Endometrial microvascular endothelial cells (primary cell): ENCODE data around the gene BLCAP. TPM values are rescaled to one million over a fixed set of nuclear protein-coding genes. Genes with fewer than 3 reads are reported as not detected.

Experiments used
- in situ Hi-C: cut with HindIII; loops from 2 replicates; pipeline ENCODE4 v1.10.0; 2017; ENCODE audit warnings: low sequenced_read_pairs, low pct_unique_long_range_greater_than_20kb; ENCODE audit errors: inconsistent ontology term
- total RNA-seq: library from RNA; depleted of rRNA; stranded (reverse); fragments of >200 nt; gene quantifications from one replicate; pipeline ENCODE4 v1.2.3, GENCODE V29; 2015; ENCODE audit errors: inconsistent ontology term

Gene BLCAP
- total RNA-seq, 1 donor from 2014 or later = 64.0 TPM

DNA sequence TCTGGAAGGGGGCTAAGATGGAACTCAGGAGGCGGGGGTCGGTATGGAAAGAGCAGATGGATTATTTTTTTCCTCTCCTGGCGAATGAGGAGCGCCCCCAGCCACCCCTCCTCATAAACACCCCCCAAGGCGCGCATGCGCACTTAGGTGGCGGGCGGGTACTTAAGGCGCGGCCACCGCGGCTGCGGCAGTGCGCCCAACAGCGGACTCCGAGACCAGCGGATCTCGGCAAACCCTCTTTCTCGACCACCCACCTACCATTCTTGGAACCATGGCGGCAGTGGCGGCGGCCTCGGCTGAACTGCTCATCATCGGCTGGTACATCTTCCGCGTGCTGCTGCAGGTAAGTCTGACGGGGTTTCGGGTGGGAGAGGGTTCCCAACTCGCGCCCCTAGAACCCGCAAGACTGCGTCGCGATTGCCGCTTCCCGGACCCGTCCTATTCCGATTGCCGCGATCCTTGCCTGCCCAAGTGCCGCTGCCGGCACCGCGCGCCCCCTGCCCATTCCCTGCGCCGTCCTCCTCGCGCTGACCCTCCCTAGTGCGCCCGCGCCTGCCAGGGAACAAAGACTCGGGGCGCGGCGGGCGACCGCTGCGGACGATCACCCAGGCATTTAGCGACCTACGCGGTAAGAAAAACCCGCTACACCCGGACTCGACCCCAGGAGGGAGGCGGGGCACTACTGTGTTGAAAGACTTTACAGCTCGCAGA, 6.5 kb downstream of the BLCAP start, which contains the start of gene NNAT:
Gene NNAT (plus strand): TSS at position 190 of the 711 bp plus-strand sequence. CDS start 82 bp downstream, at position 272.
- in situ Hi-C loops = loop anchor here (25.0 kb wide), 1 partner anchor 259 kb away; the partner anchor contains the start of gene GHRH

DNA sequence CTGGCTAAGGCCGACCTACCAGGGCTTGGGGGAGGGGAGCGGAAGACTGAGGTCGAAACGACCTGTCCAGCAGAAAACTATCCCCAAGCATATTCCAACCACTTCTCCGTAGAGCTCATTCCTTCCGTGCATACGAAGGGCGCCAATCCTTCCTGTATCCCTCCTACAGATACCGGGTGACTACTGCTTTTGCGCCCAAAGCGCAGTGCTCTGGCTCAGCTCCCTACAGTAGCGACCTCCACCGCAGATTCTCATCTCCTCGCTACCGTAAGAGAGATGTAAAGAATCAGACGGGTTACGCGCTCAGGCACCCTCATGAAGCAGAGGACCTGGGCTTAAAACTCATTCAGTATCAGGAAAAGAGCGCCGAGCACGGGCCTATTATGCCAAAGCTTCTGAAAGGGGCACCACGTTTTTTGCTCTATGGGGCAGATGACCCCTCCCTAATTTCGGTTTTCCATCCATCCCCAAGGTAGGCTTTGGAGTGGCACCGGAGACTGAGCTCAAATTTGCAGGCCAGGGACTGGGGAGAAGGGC, 7.2 kb downstream of the BLCAP start:
- in situ Hi-C loops = loop anchor here (25.0 kb wide), 1 partner anchor 258 kb away; the partner anchor contains the start of gene GHRH

DNA sequence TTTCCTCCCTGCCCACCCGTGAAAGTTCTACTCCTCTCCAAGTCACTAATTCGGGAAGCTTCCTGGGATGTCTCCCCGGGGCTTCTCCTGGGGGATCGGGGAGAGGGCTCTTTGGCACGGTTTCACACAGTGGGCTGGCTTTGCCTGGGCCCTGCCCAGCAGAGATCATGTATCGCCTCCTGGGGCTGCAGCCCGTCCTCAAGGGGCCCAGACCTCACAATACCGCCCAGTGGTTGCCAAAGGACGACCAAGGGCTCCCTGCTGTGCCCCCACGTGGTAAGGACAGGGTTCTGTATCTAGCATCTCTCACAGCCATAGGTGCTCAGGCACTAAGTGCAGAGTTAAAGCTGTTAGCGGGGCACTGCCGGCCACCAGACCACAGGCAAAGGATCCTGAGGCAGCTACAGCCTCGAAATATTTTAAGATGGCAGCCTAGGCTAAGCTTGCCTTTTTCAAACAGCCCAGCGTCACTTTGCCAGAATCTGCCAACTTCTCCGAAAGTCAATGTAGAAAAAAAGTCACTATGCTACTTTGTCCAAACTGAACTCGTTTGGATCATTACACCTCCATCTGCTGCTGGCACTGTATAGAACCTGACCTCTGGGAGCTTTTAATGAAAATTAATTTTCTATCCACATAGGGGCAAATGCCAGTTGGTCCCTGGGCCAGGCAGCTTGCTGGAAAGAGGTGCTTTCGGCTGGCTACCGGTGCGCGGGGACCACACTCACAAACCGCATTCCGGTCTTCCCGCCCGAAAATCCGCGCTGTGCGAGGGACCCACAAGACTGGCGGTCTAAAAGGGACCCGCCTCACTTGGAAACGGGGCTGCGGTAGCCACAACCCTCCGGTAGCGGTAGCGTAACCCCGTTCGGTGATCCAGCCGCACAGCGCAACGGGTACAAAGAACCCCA, 7.9 kb downstream of the BLCAP start:
- in situ Hi-C loops = loop anchor here (25.0 kb wide), 1 partner anchor 257 kb away; the partner anchor contains the start of gene GHRH

DNA sequence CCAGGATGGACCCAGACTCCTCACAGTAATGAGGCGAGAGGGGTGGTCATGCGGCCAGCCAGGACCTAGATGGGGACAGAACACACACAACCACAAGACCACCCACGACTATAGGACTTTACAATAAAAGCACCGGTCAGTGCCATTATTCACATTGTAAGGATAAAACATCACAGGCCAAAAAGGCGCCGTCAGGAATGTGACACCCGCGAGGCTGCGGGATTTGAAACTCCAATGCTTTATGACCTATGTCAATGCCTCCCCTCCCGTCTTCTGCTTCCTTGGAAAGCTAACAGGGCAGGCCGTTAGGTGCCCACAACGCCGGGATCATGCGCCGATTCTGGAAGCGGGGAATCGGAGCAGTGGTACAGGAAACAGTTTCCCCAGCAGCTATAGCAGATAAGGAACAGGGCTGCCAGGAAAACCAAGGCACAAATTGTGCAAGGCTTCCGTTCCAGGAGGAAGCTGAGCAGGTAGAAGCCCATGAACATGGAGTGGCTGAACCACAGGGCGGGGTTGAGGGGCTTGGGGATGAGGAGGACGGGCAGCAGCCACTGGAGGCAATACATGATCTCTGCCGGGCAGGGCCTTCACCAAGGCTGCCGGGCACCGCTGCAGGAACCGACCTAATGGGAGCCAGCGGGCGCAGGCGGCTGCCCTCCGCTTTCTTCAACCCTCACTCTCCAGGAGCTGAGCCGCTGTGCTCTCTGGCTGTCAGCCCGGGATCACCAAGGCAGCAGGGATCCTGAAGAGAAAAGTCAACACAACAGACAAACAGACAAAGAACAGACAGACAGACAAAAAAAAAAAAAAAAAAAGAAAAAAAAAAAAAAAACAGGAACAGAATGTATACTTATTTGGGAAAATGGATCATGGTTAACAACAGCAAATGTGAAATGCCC, 8.8 kb downstream of the BLCAP start:
- in situ Hi-C loops = loop anchor here (25.0 kb wide), 1 partner anchor 257 kb away; the partner anchor contains the start of gene GHRH

DNA sequence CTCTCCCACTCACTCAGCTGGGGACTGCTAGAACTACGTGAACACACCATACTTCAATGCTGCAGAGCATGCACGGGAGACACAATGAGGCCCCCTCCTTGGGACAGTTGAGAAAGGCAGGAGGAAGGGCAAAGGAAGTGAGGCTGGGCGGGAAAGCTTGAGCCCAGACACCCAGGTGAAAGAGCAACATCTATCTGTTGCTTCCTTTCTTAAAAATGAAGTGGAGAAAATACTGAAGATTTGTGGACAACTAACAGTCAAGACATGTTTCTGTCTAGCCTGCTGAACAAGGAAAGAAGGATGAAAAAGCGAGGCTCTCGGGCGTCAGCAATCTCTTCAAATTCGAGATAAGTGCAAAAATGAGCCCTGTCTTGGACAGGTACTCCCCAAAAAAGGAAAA, 9.6 kb downstream of the BLCAP start:
- in situ Hi-C loops = loop anchor here (25.0 kb wide), 1 partner anchor 256 kb away; the partner anchor contains the start of gene GHRH

DNA sequence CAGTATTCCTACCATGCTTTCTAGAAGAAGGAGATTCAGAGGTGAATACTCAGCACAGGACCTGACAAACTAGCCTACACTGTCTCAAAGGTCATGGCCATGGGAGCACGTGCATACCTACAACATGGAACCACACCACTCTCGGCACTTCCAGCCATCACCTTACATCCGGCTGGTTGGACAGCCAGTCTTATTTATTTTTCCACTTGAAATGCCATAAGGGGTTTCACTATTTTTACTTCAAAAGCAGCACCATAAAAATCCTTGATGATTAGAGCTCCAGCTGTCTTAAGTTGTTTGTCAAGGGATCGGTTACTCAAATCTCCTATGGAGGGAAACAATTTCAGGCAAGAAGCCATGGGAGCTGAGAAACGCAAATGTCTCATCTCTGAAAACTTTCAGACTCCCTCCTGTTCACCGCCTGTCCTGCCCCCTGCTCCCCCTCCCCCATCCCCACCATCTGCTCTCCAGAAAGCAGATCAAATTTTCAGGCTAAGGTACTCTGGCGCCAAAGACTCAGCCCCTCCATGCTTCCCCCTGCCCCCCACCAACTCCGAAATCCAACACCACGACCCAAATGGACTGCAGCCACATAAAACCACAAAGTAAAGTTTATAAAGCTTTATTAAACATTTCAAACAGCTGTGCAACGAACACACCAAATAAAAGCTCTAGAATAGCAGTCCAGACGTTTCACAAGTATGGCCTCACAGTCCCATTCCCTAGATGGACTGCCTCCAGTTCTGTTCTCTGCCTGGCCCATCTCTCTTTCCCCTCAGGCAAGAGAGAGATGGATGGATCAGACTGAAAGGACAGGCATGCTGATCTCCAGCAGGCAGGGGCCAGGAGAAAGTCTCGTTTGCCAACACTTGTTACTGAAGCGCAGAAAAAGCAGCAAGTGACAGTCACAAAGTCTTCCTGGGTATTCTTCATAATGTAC, 10.6 kb downstream of the BLCAP start:
- in situ Hi-C loops = loop anchor here (25.0 kb wide), 1 partner anchor 255 kb away; the partner anchor contains the start of gene GHRH

DNA sequence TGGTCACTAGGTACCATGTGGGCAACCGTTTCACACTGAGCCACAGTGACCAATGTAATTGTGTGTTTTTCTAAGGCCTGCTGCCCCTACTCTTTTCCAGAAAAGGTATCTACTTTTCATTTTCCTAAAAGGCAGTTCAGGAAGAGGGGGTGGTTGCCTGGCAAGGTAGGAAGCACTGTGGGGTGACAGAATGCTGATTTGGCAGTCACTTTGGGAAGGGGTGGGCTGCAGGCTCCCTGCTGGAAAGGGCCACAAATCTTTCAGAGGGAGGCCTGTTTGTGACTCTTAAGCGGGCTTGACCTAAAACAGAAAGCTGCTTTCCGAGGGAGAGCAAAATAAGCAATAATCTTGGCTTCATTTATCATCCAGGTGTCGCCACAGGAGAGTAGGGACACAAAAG, 11.8 kb downstream of the BLCAP start:
- in situ Hi-C loops = loop anchor here (25.0 kb wide), 1 partner anchor 254 kb away; the partner anchor contains the start of gene GHRH

DNA sequence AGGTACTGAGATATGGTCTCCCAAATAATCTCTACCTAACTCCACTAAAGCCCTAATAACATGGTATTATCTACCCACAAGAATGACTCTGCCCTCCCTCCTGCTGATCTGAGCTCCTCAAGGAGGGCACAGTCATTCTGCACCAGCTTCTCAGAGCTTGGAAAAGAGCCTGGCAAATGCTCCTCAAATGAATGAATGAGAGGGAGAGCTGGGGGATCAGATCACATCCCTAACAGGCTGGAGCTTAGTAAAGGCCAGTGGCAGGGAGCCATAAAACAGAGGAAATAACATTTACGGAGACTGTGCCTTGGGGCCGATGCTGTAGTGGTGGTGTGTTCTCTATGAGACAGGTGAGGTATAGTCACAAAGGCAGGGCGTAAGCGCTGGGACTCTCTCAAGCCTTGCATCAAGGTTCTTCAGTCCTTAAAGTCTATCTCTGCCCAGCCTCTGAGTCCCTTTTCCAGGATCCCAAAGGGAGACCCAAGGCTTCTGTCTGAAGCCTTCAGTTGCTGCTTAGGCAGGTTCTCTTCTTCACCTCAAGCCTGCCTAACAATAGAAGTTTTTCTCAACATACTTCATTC, 13.8 kb downstream of the BLCAP start:
- in situ Hi-C loops = loop anchor here (25.0 kb wide), 1 partner anchor 252 kb away; the partner anchor contains the start of gene GHRH

DNA sequence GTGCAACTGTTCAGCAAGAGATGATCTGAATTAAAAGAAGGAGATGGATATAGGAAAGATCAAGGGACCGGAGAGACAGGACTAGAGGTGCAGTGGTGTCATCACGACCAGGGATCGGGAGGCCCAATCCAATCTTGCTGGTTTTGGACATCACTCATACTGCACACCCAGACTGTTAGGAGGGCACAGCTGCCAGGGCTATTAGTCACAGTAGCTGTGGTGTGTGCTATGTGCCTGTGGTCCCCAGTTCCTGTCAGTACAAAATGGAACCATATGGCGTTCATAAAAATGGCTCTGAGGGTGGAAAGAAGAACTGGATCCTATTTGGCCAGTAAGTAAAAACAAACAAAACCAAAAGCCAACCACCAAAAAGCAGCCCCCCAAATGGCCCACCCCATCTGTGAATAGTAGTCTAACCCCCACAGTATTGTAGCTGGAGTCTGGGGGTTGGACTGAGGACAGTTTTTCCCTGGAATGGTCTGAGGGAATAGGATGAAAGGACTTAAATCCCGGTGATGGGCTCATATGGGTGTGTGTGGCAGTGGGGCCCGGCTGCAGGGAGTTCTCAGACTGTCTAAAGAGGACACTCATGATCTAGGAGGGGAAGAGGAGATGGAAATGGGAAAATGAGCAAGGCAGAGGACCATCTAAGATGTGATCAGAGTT, 15.9 kb downstream of the BLCAP start:
- in situ Hi-C loops = loop anchor here (25.0 kb wide), 1 partner anchor 249 kb away; the partner anchor contains the start of gene GHRH

DNA sequence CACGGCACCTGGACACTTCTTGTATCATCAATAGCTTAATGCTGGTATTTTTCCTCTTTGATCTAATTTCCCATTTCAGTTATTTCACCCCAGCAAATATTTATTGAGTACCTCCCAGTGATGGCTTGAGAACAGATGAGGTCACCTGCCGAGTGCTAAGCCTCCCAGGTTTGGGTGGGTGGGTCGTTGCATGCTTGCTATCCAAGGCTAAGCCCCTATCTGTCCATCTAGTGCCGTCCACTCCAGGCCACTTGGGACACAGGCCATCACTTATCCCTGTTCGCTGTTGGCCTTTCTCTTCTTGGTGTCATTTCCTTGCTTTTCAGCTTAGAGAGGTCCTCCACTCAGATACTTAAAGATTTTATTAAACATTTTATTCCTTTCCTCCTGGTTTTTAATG, 17.4 kb downstream of the BLCAP start:
- in situ Hi-C loops = loop anchor here (25.0 kb wide), 1 partner anchor 248 kb away; the partner anchor contains the start of gene GHRH

DNA sequence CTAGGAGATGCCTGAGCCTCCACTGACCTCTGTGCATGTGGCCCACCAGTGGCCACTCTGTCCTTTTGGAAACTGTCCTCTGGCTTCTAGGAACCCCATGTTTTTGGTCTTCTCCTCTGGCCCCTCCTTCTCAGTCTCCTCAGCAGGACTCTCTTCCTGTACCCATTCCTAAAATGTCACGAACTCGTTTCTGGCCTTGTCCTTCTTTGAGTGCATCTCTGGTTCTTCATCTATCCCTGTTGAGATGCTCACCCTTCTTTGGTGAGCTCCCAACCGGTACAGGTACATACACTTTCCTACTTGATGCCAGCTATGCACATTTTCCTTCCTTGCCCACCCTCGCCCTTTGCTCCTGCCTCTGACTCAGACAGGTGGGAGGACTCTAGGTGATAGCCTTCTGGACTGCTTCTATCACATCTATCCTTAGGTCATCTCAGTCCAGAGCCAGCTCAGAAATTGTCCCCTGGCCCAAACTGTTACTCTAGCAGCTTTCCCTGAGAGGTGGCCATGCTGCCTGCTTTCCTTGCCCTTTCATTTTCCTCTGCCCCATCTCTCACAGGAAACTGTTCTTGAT, 21.4 kb downstream of the BLCAP start:
- in situ Hi-C loops = loop anchor here (25.0 kb wide), 1 partner anchor 244 kb away; the partner anchor contains the start of gene GHRH

DNA sequence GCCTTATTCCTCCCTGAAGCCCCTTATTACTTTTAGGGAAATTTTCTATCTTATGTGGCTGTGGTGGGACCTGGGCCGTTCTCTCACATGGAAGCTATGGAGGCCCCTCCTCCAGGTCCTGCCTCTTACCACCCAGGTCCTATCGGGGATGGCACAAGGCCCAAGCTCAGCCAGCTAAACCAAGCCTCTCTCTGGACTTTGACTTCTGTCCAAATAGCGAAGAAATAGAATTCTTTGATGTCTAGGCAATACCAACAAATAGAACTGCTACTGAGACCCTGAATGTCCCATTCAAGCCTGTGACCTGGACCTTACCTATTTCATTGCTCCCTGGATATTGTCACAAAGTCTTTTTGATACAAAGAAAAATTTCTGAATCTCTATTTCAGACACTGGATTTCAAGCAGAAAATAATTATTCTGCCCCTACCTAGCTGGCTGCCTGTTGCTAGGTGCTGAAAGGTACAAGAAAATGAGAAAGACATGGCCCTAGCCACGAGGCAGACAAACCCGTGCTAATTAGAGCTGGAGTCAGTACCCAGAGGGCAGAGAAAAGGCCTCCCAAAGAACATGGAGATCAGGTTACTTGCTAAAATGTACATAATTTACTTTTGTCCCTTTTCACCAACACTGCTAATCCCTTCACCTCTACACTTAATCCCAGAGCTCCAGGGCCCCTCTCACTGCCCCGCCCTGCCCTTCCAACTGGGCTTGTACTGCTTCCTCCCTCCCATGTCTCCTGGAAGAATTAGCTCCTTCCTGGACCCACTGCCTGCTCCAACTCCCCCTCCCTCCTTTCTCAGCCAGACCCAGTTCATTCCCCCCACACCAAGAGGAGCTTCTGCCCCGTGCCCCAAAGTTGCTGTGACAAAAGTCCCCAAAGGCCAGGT, 22.2 kb downstream of the BLCAP start:
- in situ Hi-C loops = loop anchor here (25.0 kb wide), 1 partner anchor 243 kb away; the partner anchor contains the start of gene GHRH

DNA sequence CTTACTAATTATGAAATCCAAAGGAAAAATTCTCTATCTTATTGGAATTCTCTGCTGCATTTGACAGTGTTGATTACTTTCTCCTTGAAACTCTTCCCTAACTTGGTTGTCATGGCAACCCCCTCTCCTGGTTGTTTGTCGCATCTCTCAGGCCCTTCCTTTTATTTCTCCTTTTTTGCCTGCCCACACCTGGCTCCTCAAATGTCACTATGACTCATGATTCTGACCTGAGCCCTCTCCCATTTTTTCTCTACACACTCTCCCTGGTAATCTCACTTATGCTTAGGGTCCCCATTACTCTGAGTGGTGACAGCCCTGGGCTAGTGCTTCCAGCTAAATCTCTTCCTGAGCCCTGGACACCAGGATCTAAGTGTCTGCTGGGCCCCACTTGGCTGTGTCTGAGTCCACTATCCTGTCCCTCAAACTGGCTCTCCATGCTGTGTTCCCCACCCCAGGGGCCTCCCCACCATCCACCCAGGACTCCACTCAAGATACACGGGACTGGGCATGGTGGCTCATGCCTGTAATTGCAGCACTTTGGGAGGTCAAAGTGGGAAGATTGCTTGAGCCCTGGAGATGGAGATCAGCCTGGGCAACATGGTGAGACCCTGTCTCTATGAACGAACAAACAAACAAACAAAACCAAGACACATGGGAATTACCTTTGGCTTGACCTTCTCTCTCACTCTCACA, 23.1 kb downstream of the BLCAP start:
- in situ Hi-C loops = loop anchor here (25.0 kb wide), 1 partner anchor 242 kb away; the partner anchor contains the start of gene GHRH
